GM21737 (cell line): ENCODE measurements around the gene NPIPB2.

Experiments
- ATAC-seq: cut with Tn5 transposase; IDR thresholded peaks from one replicate; pipeline ENCODE4 v1.9.1; 2021; ENCODE audit warnings: mild to moderate bottlenecking, moderate library complexity; ENCODE audit not compliant: unreplicated experiment

The NPIPB2 gene

DNA sequence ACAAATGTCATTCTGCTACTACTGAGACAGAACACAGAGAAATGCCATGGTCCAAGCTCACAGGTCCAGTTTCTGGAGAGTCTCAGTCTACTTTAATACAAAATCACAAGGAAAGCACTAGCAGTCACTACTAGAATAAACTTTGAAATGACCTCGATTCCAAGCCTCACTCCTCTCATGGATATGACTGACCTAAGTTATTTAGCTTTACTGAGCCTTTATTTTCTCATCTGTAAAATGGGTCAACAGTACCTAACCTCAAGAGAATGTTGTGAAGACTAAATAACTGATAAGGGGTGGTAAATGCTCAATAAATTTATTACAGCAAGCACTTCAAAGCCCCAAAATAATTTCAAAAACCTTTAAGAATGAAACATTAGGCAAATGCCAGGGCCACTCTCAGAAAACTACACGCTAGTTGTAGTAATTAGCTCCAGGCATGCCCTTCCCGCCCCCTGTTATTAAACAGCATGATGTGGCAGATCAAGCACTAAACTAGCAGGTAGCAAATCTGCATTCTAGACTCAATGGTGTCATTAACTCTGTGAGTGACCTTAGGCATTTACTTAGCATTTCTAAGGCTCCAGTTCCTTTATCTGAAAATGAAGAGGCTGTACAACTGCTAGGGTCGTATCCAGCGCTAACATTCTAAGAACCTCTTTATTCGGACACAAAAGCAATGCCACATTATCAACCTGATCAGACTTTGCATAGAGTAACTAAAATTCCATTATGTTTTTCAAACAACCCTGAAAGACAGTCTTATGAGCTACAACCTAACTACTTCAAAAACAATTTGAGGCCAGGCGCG, 34.5 kb downstream of the NPIPB2 start:
- ATAC-seq: no peak

DNA sequence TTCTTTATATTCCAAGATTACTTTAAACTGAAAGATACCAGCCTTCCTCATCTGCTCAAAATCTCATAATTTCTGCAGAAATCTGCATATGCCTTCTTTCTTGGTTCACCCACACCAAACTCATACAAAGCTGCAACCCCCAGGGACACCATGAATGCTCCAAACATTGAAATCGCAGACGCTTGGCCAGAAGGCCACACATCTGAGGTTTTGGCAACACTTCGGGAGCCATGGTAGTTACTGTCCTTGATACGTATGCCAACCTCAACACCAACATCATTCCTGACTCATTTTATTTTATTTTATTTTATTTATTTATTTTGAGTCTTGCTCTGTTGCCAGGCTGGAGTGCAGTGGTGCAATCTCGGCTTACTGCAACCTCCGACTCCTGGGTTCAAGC, 37.9 kb downstream of the NPIPB2 start:
- ATAC-seq: no peak

DNA sequence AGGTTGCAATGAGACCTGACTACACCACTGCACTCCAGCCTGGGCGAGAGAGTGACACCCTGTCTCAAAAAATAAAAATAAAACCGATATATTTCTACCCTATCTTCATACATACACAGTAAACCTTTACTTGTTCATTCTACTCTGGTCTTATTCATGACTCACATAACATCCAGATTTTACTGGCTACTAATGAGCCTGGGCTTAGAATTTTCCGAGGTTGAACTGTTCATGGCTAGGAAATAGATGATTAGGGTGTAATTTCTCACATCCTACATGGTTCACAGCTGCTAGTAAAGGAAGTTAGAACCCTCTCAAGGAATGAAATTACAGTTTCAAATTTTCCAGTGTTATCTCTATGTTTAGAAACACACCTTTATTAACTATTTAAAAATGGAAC, 40.8 kb downstream of the NPIPB2 start:
- no peak for ATAC-seq

DNA sequence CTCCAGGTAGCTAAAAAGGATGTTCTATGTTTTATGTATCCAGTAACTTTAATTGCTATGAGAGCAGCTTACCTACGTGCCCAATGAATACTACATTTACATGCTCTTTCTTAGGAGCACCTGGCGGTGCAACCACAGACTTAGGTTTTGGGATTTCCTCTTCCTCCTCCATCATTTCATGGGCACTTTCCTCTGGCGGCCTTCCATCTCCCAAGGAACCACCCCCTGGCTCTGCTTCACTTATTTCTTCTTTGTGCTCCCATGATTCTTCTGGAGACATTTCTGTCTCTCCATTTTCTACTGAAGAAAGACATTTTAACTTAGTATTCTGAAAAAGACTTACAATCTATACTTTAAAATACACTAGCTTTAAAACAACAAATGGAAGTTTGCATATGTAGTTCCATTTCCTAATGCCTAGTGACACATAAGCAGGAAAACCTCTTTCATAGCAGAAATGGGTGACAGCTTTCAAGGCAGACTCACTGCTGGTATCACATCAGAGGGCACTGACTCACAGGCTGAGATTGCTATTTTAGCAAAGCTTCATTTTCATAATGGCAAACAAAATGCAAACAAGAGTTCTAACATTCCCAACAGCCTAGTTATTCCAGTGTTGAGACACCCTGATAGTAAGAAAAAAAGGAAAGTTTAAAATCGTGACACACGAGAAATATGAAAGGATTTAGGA, 45.2 kb downstream of the NPIPB2 start:
- ATAC-seq: no peak

DNA sequence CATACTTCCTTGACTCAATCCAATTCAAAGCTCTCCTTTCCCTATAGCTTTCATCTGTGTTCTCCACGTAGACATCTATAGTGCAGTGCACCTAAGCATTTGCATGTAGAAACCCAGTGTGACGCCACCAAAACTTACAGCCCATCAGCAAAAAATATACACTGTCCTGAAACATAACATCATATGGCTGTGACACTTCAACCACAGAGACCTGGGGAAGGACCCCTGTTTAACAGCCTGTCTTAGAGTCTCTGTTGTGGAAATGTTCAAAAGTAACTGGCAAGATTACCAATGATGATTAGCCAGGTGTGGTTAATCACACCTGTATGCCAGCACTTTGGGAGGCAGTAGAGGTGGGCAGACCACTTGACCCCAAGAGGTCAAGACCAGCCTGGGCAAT, 48.3 kb downstream of the NPIPB2 start:
- no peak for ATAC-seq

DNA sequence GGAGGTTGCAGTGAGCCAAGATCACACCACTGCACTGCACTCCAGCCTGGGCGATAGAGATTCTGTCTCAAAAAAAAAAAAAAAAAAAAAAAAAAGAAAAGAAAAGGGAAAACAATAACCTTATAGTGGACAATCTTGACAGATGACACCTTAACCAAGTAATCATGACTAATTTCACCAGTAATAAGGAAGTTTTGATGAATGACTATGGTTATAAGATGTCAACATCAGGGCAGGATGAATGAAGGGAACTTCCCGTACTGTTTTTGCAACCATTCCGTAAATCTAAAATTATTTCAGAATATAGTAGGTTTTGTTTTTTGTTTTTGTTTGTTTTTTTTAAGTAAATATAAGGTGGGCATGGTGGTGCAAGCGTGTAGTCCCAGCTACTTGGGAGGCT, 49.1 kb downstream of the NPIPB2 start:
- ATAC-seq: no peak

DNA sequence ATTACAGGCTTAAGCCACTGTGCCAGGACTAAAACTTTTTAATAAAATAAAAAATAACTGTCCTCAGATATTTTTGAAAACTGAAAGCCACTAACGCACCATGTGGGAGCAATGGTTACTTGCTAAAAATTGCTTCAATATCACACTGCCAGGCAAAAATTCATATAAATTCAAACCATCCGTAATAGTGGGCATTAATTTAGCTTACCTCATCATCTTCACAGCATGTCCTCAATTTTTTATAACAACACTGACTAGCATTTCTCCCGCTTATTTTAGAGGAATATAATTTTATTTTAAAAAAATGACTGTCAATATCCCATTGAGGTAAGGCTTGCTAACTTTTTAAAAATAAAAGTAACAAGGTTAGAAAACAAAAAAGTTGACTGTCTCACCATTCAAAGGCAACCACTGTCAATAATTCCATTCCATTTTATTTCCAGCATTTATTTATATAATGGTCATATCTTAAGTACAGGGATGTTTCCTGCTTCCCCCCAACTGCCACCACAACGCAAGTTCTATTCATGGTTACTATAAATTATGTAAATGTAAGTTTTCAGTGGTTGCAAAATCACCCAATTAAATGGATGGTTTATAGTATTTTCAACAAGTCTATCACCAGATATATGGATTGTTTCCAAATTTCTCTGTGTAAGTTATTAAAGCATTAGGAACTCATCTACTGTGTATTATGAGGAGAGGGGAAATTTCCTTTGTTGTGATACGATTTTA, 51.4 kb downstream of the NPIPB2 start:
- ATAC-seq: no peak

DNA sequence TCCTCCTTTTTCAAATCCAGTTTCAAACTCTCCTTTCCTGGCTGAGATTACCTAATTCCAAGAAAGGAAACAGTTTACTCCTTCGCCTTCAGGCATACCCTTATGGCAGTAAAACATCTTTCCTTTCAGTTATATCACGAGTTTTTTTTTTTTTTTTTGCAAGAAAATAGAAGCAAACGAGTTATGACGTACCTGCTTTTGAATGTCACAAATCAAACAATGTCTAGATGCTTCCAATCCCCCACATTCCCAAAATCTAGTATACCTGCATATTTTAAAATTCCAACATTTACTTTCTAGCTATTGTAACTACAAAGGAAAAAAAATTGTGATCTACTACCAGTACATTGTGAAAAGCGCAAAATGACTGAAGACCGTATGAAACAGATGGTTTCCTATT, 55.0 kb downstream of the NPIPB2 start:
- no peak for ATAC-seq

DNA sequence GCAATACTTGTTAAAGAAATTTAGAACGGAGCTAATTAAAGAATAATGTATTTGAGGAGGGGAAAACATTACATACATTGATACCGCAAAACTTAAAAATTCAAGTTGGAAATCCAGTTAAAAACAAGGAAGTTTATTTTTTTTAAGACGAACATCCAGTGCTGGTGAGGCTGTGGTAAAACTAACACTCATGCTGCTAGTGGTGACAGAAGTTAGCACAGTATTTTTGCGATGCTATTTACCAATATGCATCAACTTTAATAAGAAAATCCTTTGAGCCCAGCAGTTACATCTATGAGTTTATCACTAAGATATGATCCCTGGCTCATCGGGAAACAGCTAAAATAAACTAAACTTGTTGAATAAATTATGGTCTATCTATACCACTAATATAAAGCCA, 57.8 kb downstream of the NPIPB2 start:
- no peak for ATAC-seq

DNA sequence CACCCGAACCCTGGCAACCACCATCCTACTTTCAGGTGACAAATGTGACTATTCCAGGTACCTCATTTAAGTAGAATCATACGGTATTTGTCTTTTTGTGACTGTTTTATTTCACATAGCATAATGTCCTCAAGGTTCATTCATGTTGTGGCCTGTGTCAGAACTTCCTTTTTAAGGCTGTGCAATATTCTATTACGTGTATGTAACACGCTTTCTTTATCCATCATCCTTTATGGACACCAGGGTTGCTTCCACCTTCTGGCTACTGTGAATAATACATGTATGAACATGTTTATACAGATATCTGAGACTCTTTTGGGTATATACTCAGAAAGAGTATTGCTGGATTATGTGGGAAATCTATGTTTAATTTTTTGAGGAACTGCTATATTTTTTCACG, 61.8 kb downstream of the NPIPB2 start:
- ATAC-seq: no peak

DNA sequence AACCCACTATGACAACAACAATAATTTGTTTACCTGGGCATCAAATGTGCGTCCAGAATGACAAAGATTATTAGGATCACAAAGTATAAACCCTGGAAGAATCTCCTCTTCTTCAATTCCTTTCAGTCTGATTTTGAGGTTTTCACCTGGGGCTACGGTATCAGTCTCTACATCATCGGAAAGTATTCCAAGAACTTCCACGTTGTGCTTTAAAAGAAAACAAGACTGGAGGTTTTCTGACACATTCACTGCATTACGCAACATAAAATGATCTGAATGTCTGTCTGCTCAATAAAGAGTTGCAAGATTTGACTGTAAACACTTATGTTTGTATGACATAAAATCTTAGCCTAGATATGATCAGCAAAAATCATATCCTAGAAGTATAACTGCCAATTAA, 64.5 kb downstream of the NPIPB2 start:
- ATAC-seq: no peak
